IMR-90 (cell line): Measurements from ENCODE around the gene ZNF77. TPM values are rescaled to one million over a fixed set of nuclear protein-coding genes. Genes with fewer than 3 reads are reported as not detected.
"Not testable (repeated sequence)": the region's sequence is repeated elsewhere in the genome, so short reads cannot be mapped to it uniquely, and the experiment has no call there.

ENCODE experiments used
- ATAC-seq: fragments of 200-7000 bp; cut with Tn5 transposase; 2 replicates; pipeline ENCODE4 v1.9.1; 2020; ENCODE audit warnings: low read depth, mild to moderate bottlenecking, moderate library complexity
- BruUV-seq: library from RNA; stranded (reverse); fragments of 400-500 nt; replicated peaks from 2 replicates; lab custom pipeline; 2021; lab: Mats Ljungman, UMichigan
- CTCF ChIA-PET: fragments of 300-600 bp; formaldehyde crosslinking; extraction: SDS; loops from one replicate; lab custom pipeline; 2021; ENCODE audit warnings: antibody characterized with exemption; lab: Yijun Ruan, JAX
- POLR2A ChIA-PET: fragments of 300-600 bp; sonication (Branson Sonifier 250); formaldehyde crosslinking; loops from one replicate; lab custom pipeline; 2022; ENCODE audit warnings: antibody characterized with exemption; ENCODE audit not compliant: unreplicated experiment; lab: Charles Lee
- DNase-seq: peaks from one replicate; pipeline ENCODE4 v3.0.0; 2013
- H2AFZ ChIP-seq: replicated peaks from 2 replicates; pipeline ENCODE3; 2013; ENCODE audit warnings: low read length, mild to moderate bottlenecking; ENCODE audit not compliant: poor library complexity
- H2AK5ac ChIP-seq: 2 replicates; pipeline ENCODE4 v1.6.1; 2013; ENCODE audit warnings: low read depth, low read length, inconsistent platforms
- H2AK9ac ChIP-seq: replicated peaks from 2 replicates; pipeline ENCODE3; 2013; ENCODE audit warnings: mild to moderate bottlenecking, low read depth, low read length, moderate library complexity; ENCODE audit not compliant: poor library complexity
- H2BK120ac ChIP-seq: 2 replicates; pipeline ENCODE4 v1.6.1; 2013; ENCODE audit warnings: low read depth, low read length, inconsistent platforms
- H2BK15ac ChIP-seq: 3 replicates; pipeline ENCODE4 v1.6.1; 2013; ENCODE audit warnings: low read depth, low read length, inconsistent platforms
- H2BK20ac ChIP-seq: 2 replicates; pipeline ENCODE4 v1.6.1; 2013; ENCODE audit warnings: low read depth, mild to moderate bottlenecking, inconsistent platforms, low read length, moderate library complexity
- H2BK5ac ChIP-seq: 2 replicates; pipeline ENCODE4 v1.6.1; 2013; ENCODE audit warnings: mild to moderate bottlenecking, low read depth, low read length, inconsistent platforms; ENCODE audit not compliant: poor library complexity, severe bottlenecking
- H3K14ac ChIP-seq: replicated peaks from 2 replicates; pipeline ENCODE4 v1.6.1; 2013; ENCODE audit warnings: low read depth, low read length, inconsistent platforms
- H3K18ac ChIP-seq: 2 replicates; pipeline ENCODE4 v1.6.1; 2013; ENCODE audit warnings: low read depth, low read length, control low read depth
- H3K23ac ChIP-seq: 2 replicates; pipeline ENCODE4 v1.6.1; 2013; ENCODE audit warnings: low read depth, low read length, inconsistent platforms
- H3K27ac ChIP-seq: 2 replicates; pipeline ENCODE4 v1.5.1; 2013; ENCODE audit warnings: mild to moderate bottlenecking, control low read depth, low read length; ENCODE audit not compliant: insufficient read depth
- H3K27me3 ChIP-seq: 2 replicates; pipeline ENCODE4 v1.6.1; 2013; ENCODE audit warnings: low read length; ENCODE audit not compliant: control insufficient read depth, insufficient read depth
- H3K36me3 ChIP-seq: 2 replicates; pipeline ENCODE4 v1.6.1; 2013; ENCODE audit warnings: low read length, mixed read lengths; ENCODE audit not compliant: control insufficient read depth, insufficient read depth
- H3K4ac ChIP-seq: 2 replicates; pipeline ENCODE4 v1.6.1; 2013; ENCODE audit warnings: low read depth, low read length, inconsistent platforms
- H3K4me1 ChIP-seq: 2 replicates; pipeline ENCODE4 v1.6.1; 2013; ENCODE audit warnings: low read length, mixed read lengths; ENCODE audit not compliant: control insufficient read depth, insufficient read depth
- H3K4me2 ChIP-seq: 2 replicates; pipeline ENCODE4 v1.6.1; 2013; ENCODE audit warnings: low read depth, mild to moderate bottlenecking, control low read depth, low read length, moderate library complexity
- H3K4me3 ChIP-seq: 2 replicates; pipeline ENCODE4 v1.5.1; 2013; ENCODE audit warnings: low read depth, mild to moderate bottlenecking, control low read depth, low read length, moderate library complexity; ENCODE audit not compliant: insufficient read depth
- H3K56ac ChIP-seq: 2 replicates; pipeline ENCODE4 v1.6.1; 2013; ENCODE audit warnings: low read length, inconsistent platforms; ENCODE audit not compliant: insufficient read depth; ENCODE audit errors: extremely low read depth
- H3K79me1 ChIP-seq, 2 experiments: 2 replicates each; pipeline ENCODE4 v1.6.1; 2013; ENCODE audit warnings: low read length in 2 of 2, inconsistent platforms in 1 of 2, low read depth in 1 of 2
- H3K9ac ChIP-seq: 2 replicates; pipeline ENCODE4 v1.6.1; 2013; ENCODE audit warnings: low read depth, low read length, control low read depth
- H3K9me1 ChIP-seq: 2 replicates; pipeline ENCODE4 v1.6.1; 2013; ENCODE audit warnings: low read length, inconsistent platforms; ENCODE audit not compliant: insufficient read depth
- H3K9me3 ChIP-seq: 2 replicates; pipeline ENCODE4 v1.6.1; 2013; ENCODE audit warnings: low read length; ENCODE audit not compliant: control insufficient read depth, insufficient read depth
- H4K20me1 ChIP-seq: 2 replicates; pipeline ENCODE4 v1.6.1; 2013; ENCODE audit warnings: low read length, inconsistent platforms; ENCODE audit not compliant: insufficient read depth
- H4K5ac ChIP-seq: 2 replicates; pipeline ENCODE4 v1.6.1; 2013; ENCODE audit warnings: mild to moderate bottlenecking, low read depth, low read length, control low read depth
- H4K8ac ChIP-seq, 2 experiments: 2 replicates each; pipeline ENCODE4 v1.6.1; 2013; ENCODE audit warnings: low read depth in 2 of 2, low read length in 2 of 2, control low read depth in 1 of 2, inconsistent platforms in 1 of 2
- H4K91ac ChIP-seq: 2 replicates; pipeline ENCODE4 v1.6.1; 2013; ENCODE audit warnings: low read depth, low read length, inconsistent platforms; ENCODE audit not compliant: insufficient read depth
- WGBS, 2 experiments: methylation state at CpG; one replicate each; pipeline versions ENCODE4 v1.1.5 to v1.1.7; 2013; ENCODE audit warnings: missing lambda C conversion rate in 2 of 2; ENCODE audit not compliant: insufficient read length in 1 of 2; ENCODE audit errors: extremely low coverage in 2 of 2; 5-methylcytosine and 5-hydroxymethylcytosine counted together
- dilution Hi-C: fragments of 300-500 bp; cut with HindIII; formaldehyde crosslinking; loops from one replicate; pipeline ENCODE4 v1.14.3; 2018; ENCODE audit warnings: low sequenced_read_pairs; ENCODE audit not compliant: unreplicated experiment
- in situ Hi-C: fragments of 300-500 bp; cut with MboI; formaldehyde crosslinking; loops from 3 replicates; pipeline ENCODE4 v1.14.3; 2019; ENCODE audit warnings: low sequenced_read_pairs, inconsistent platforms, mixed read lengths
- intact Hi-C: fragments of 100-400 bp; cut with micrococcal nuclease; formaldehyde crosslinking; loops from 2 replicates; pipeline ENCODE4 v1.10.0; 2022
- polyA plus RNA-seq, 3 experiments: library from polyadenylated mRNA; depleted of rRNA; stranded (reverse); fragments of >200 nt; gene quantifications; 2 replicates each; pipeline ENCODE4 v1.2.3, GENCODE V29; 2012; ENCODE audit warnings: low replicate concordance in 1 of 3
- total RNA-seq: library from RNA; depleted of rRNA; stranded (reverse); fragments of >200 nt; gene quantifications from 2 replicates; pipeline ENCODE4 v1.2.3, GENCODE V29; 2012

The ZNF77 gene
- total and polyA plus RNA-seq, 2 of the 4 experiments (the other 2 are of a cell fraction): 3.6 to 6.5 TPM

- H4K5ac ChIP-seq, H2BK5ac ChIP-seq, intact Hi-C loops, H3K4me1 ChIP-seq, H3K9me3 ChIP-seq, H3K56ac ChIP-seq, H3K79me1 ChIP-seq, H2AFZ ChIP-seq, H3K23ac ChIP-seq, H2AK9ac ChIP-seq, H3K4me2 ChIP-seq, DNase-seq, H3K9me1 ChIP-seq, H3K27me3 ChIP-seq, H3K18ac ChIP-seq, H2BK120ac ChIP-seq, H3K4ac ChIP-seq, in situ Hi-C loops, H4K91ac ChIP-seq, H2BK15ac ChIP-seq, H2AK5ac ChIP-seq, H3K27ac ChIP-seq, dilution Hi-C loops, ATAC-seq, H3K14ac ChIP-seq, H2BK20ac ChIP-seq, POLR2A ChIA-PET, H3K4me3 ChIP-seq, H4K20me1 ChIP-seq, H3K9ac ChIP-seq, H4K8ac ChIP-seq, CTCF ChIA-PET, BruUV-seq, H3K36me3 ChIP-seq: not testable (repeated sequence)
- WGBS, 2 experiments: 100% methylated on average over 4 of the region's 8 CpGs; no CpG with 5 or more reads in 1 of the 2 experiments
These were observed 54.2 kb downstream of the ZNF77 start for GRCh38 chr19:2890531-2890930.
